ENCODE measurements around the gene KCNH3. TPM values are rescaled to one million over a fixed set of nuclear protein-coding genes. Genes with fewer than 3 reads are reported as not detected.
A peak's percentile ranks its signal among the peaks of the same experiment; 100 is the strongest.
"Not testable (repeated sequence)": the region's sequence is repeated elsewhere in the genome, so short reads cannot be mapped to it uniquely, and the experiment has no call there.

Gene KCNH3
- total RNA-seq, 1 experiment from 2014 or later = 0.97 TPM

GRCh38 chr12:49515266-49515665, 23.6 kb upstream of the KCNH3 start:
- Histone ChIP-seq H3K27me3 (ENCODE audit: control insufficient read depth, insufficient read depth, low read length) (no peaks in the 10 kb centered on the region), H3K4me3 (ENCODE audit: insufficient read depth, low read depth, low read length) (no peak overlapping the region), H3K36me3 (replicated peaks; ENCODE audit: control insufficient read depth, insufficient read depth, low read length) (no peaks in the 10 kb centered on the region)
- no peak for DNase-seq

GRCh38 chr12:49518914-49519573, 19.8 kb upstream of the KCNH3 start:
- Histone ChIP-seq H3K27me3 (ENCODE audit: control insufficient read depth, insufficient read depth, low read length) (no peaks in the 10 kb centered on the region), H3K4me3 (ENCODE audit: insufficient read depth, low read depth, low read length) (no peak overlapping the region), H3K36me3 (replicated peaks; ENCODE audit: control insufficient read depth, insufficient read depth, low read length) (no peaks in the 10 kb centered on the region; the same call in 1 of the 2 replicates)
- no peak for DNase-seq

DNA sequence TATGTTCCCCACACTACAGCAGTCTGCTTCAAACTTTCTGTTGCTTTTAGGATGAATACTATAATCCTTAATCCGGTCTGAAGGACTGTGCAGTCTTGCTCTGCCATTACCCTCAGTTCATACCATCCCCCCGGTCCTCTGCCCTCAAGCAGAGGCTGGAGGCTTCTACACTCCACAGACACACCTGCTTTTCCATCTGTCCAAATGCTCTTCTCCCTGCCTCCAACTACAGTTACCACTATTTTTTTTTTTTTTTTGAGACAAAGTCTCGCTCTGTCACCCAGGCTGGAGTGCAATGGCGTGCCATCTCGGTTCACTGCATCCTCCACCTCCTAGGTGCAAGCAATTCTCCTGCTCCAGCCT, 19.3 kb upstream of the KCNH3 start:
- no peak for DNase-seq
- no peaks in the 10 kb centered on the region for H3K27me3 ChIP-seq (ENCODE audit: control insufficient read depth, insufficient read depth, low read length)
- no peaks in the 10 kb centered on the region; the same call in 1 of the 2 replicates for H3K36me3 ChIP-seq (replicated peaks; ENCODE audit: control insufficient read depth, insufficient read depth, low read length)
- H3K4me3 ChIP-seq (ENCODE audit: insufficient read depth, low read depth, low read length) = no peak overlapping the region

- Histone ChIP-seq H3K36me3 (replicated peaks; ENCODE audit: control insufficient read depth, insufficient read depth, low read length) (peaks cover 2% of the 10 kb centered on the region), H3K4me3 (ENCODE audit: insufficient read depth, low read depth, low read length) (no peak overlapping the region), H3K27me3 (ENCODE audit: control insufficient read depth, insufficient read depth, low read length) (no peaks in the 10 kb centered on the region)
- DNase-seq = no peak
Observed at GRCh38 chr12:49521389-49521788, 17.4 kb upstream of the KCNH3 start.

DNA sequence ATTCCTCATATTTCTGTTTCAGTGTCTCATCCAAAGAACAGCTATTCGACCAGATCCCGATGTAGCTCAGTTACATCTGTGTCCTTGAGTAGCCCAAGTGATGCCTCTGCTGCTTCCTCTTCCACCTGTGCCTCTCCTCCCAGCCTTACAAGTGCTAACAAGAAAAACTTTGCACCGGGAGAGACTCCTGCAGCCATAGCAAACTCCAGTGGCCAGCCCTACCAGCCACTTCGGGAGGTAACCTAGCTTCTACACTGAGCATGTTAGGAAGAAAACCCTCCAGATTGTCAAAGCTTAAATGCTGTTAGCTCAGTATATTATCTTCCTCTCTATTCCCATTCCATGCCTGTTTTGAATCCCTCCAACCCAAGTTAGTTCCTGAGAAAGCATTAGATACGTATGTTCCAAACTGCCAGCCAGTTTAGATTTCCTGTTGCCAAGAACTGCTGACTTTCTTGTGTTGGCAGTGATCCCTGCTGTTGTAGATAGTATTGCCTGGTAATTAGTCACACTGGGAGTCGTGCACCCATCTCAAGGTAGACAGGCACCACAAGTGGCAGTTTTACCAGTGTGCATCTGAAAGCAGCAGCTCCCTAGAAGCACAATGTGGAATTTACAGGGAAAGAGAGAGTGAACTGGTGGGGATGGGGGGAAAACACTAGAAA, 14.0 kb upstream of the KCNH3 start:
- Histone ChIP-seq H3K4me3 (ENCODE audit: insufficient read depth, low read depth, low read length) (no peak overlapping the region), H3K27me3 (ENCODE audit: control insufficient read depth, insufficient read depth, low read length) (no peaks in the 10 kb centered on the region), H3K36me3 (replicated peaks; ENCODE audit: control insufficient read depth, insufficient read depth, low read length) (peaks cover 2% of the 10 kb centered on the region)
- DNase-seq = no peak

- H3K4me3 ChIP-seq (ENCODE audit: insufficient read depth, low read depth, low read length) = no peak overlapping the region
- H3K27me3 ChIP-seq (ENCODE audit: control insufficient read depth, insufficient read depth, low read length) = no peaks in the 10 kb centered on the region
Observed at GRCh38 chr12:49525942-49526341, 12.9 kb upstream of the KCNH3 start.

GRCh38 chr12:49527361-49528130, 11.3 kb upstream of the KCNH3 start:
- DNase-seq = peak; percentile 17

More at GRCh38 chr12:49525942-49526341, 12.9 kb upstream of the KCNH3 start:
- no peak for DNase-seq
- H3K36me3 ChIP-seq (replicated peaks; ENCODE audit: control insufficient read depth, insufficient read depth, low read length) = peaks cover 2% of the 10 kb centered on the region

GRCh38 chr12:49529414-49529813, 9.4 kb upstream of the KCNH3 start:
- H3K27me3 ChIP-seq (ENCODE audit: control insufficient read depth, insufficient read depth, low read length) = no peaks in the 10 kb centered on the region; the same call in 1 of the 2 replicates
- DNase-seq = no peak
- no peak overlapping the region for H3K4me3 ChIP-seq (ENCODE audit: insufficient read depth, low read depth, low read length)
- H3K36me3 ChIP-seq (replicated peaks; ENCODE audit: control insufficient read depth, insufficient read depth, low read length) = peaks cover 2% of the 10 kb centered on the region

More at GRCh38 chr12:49527361-49528130, 11.3 kb upstream of the KCNH3 start:
- Histone ChIP-seq H3K4me3 (ENCODE audit: insufficient read depth, low read depth, low read length) (no peak overlapping the region), H3K36me3 (replicated peaks; ENCODE audit: control insufficient read depth, insufficient read depth, low read length) (peaks cover 2% of the 10 kb centered on the region), H3K27me3 (ENCODE audit: control insufficient read depth, insufficient read depth, low read length) (no peaks in the 10 kb centered on the region; the same call in 1 of the 2 replicates)

DNA sequence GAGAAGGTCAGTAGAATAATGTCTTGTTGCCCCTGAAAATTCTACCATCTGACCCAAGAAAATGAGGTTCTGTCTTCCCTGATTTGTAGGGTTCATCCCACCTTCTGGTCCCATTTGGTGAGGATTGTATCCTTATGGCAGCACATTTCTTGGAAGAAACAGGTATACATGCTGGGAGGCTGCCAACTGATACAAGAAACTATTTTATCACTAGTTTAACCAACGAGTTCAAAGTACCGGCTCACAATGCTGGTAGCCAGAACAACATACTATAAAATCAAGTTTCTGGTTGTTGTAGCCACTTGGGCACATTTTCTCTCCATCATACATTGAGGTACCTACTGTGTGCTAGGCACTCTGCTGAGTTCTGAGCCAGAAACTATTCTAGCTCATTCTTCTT, 7.1 kb upstream of the KCNH3 start:
- H3K36me3 ChIP-seq (replicated peaks; ENCODE audit: control insufficient read depth, insufficient read depth, low read length) = no peaks in the 10 kb centered on the region
- DNase-seq = no peak
- H3K27me3 ChIP-seq (ENCODE audit: control insufficient read depth, insufficient read depth, low read length) = peaks cover 17% of the 10 kb centered on the region
- no peak overlapping the region for H3K4me3 ChIP-seq (ENCODE audit: insufficient read depth, low read depth, low read length)

DNA sequence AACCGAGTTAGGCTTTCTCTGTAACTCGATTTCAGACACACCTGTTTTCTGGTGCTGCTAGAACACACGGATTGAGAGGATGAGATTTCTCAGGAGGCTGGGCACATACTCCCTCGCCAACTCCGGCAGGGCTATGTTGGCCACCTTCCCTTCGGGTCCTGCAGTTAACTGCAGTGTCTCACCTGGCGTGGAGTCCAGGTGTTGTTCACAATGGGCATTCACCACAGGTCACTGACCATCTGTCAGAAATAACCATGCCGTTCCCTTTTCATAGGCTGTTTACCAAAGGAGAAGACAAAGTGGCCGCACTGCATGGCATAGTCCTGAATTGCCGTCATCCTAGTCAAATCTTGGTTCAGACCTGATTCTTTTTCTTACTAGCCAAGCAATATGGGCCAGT, 5.5 kb upstream of the KCNH3 start:
- peaks cover 33% of the 10 kb centered on the region for H3K27me3 ChIP-seq (ENCODE audit: control insufficient read depth, insufficient read depth, low read length)
- no peak for DNase-seq
- H3K4me3 ChIP-seq (ENCODE audit: insufficient read depth, low read depth, low read length) = no peak overlapping the region

DNA sequence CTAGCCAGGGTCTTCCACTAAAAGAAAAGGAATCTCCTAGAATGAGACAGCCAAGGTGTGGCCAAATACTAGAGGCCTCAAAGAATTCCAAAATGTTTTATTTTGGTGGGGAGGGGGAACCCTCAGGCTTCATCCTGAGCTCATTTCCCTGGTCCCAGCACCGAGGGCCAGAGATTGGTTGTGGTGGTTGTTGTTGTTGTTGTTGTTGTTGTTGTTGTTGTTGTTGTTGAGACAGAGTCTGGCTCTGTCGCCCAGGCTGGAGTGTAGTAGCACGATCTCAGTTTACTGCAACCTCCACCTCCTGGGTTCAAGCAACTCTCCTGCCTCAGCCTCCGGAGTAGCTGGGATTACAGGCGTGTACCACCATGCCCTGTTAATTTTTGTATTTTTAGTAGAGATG, 4.7 kb upstream of the KCNH3 start:
- not testable (repeated sequence) for H3K36me3 ChIP-seq (replicated peaks; ENCODE audit: control insufficient read depth, insufficient read depth, low read length); H3K4me3 ChIP-seq (ENCODE audit: insufficient read depth, low read depth, low read length); DNase-seq
- peaks cover 40% of the 10 kb centered on the region for H3K27me3 ChIP-seq (ENCODE audit: control insufficient read depth, insufficient read depth, low read length)

More for the DNA sequence above, 5.5 kb upstream of the KCNH3 start:
- no peaks in the 10 kb centered on the region for H3K36me3 ChIP-seq (replicated peaks; ENCODE audit: control insufficient read depth, insufficient read depth, low read length)

DNA sequence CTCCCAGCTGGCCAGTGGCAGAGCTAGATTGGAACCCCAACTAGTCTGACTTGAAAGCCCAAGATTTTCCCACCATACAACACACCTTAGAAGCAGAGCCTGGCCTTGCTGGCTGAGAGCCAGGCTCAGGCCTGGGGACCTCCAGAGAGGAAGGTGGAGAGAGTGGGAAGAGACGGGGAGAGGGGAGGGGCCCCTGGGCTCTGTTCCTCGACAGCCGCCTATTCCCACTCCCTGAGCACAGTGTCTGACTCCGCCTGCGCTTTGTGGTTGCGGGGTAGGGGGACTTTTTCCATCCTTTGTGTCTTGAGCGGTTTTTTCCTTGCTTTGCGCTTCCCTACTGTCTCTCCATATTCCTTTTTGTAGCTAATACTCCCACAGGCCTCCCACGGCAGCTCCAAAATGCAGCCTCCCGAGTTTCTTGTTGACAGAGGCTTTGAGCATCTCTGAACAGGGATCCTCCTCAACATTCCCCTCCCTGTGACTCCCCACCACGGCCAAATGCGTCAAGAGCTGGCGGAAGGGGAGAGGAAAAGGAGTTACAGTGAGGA, 4.0 kb upstream of the KCNH3 start:
- no peak overlapping the region for H3K4me3 ChIP-seq (ENCODE audit: insufficient read depth, low read depth, low read length)
- H3K27me3 ChIP-seq (ENCODE audit: control insufficient read depth, insufficient read depth, low read length) = peaks cover 47% of the 10 kb centered on the region
- no peaks in the 10 kb centered on the region for H3K36me3 ChIP-seq (replicated peaks; ENCODE audit: control insufficient read depth, insufficient read depth, low read length)
- peak; percentile 57 for DNase-seq

- no peak for DNase-seq
- H3K27me3 ChIP-seq (ENCODE audit: control insufficient read depth, insufficient read depth, low read length) = peaks cover 59% of the 10 kb centered on the region
- no peak overlapping the region for H3K4me3 ChIP-seq (ENCODE audit: insufficient read depth, low read depth, low read length)
- no peaks in the 10 kb centered on the region for H3K36me3 ChIP-seq (replicated peaks; ENCODE audit: control insufficient read depth, insufficient read depth, low read length)
Observed at GRCh38 chr12:49535921-49536525, 2.8 kb upstream of the KCNH3 start.

- Histone ChIP-seq H3K4me3 (ENCODE audit: insufficient read depth, low read depth, low read length) (no peak overlapping the region), H3K36me3 (replicated peaks; ENCODE audit: control insufficient read depth, insufficient read depth, low read length) (no peaks in the 10 kb centered on the region), H3K27me3 (ENCODE audit: control insufficient read depth, insufficient read depth, low read length) (peaks cover 65% of the 10 kb centered on the region)
- DNase-seq = no peak
Observed at GRCh38 chr12:49536526-49537071, 2.2 kb upstream of the KCNH3 start.

Data from H7 (cell line).